Measurements from ENCODE around the gene LMLN.
"Not testable (repeated sequence)": the region's sequence is repeated elsewhere in the genome, so short reads cannot be mapped to it uniquely, and the experiment has no call there.

Gene LMLN

DNA sequence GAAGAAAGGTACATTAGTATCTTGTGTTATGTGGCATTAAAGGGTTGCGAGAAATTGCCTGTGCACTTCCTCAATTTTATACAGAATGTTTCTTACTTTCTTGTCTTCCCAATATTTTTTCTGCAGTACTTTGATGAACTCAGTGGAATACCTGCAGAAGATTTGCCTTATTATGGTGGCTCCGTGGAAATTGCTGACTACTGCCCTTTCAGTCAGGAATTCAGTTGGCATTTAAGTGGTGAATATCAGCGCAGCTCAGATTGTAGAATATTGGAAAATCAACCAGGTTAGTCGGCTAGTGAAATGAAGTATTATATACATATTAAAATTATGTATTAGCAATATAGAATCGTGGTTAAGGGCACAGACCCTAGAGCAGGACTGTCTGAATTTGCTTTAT lies 61.3 kb downstream of the LMLN start:
- FAIRE-seq, result no peak

DNA sequence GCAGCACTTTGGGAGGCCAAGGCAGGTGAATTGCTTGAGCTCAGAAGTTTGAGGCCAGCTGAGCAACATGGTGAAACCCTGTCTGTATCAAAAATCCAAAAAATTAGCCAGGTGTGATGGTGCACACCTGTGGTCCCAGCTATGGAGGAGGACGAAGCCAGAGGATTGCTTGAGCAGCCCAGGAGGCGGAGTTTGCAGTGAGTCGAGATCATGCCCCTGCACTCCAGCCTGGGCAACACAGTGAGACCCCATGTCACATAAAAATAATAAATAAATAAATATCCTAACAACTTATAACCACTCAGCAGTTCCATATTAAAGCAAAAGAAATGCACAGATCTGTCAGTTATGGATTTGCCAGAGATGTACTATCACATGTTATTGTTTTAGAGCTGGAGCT lies 62.6 kb downstream of the LMLN start:
- no peak for DNase-seq (ENCODE audit: extremely low spot score, insufficient read length, low read depth)
- no peak for FAIRE-seq

More for the DNA sequence above, 61.3 kb downstream of the LMLN start:
- no peak for DNase-seq (ENCODE audit: extremely low spot score, insufficient read length, low read depth)

DNA sequence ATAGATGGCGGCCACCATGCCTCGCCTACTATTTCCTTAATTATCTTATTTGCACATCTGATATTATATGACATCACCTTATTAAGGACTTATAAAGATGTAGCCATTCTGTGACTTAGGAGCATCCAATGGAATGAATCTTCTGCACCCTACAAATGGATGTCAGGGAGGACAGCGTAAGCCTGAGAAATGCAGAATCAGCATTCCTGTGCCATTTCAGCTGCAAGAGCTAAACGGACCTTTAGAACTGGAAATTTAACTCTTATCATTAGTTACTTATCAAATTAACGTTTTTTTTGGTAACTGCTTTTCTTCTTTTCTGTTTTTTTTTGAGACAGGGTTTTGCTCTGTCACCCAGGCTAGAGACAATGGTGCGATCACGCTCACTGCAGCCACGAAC lies 65.6 kb downstream of the LMLN start:
- no peak for FAIRE-seq
- DNase-seq (ENCODE audit: extremely low spot score, insufficient read length, low read depth), result no peak

DNA sequence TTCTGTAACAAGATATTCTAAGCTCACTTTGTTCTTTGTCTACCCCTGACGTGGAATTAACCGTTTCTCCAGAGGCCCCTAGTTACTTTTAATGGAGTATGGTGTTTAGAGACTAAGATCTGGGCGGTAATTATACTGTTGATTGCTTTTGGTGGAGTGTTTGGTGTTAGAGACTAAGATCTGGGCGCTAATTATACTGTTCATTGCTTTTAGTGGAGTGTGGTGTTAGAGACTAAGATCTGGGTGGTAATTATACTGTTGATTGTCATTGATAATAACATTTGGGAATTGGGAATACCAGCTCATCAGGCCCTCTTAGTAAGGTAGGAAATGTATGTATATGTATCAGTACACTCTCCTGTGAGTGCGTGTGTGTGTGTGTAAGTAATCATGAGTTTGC lies 66.6 kb downstream of the LMLN start:
- DNase-seq (ENCODE audit: extremely low spot score, insufficient read length, low read depth) (no peak), FAIRE-seq (no peak)

DNA sequence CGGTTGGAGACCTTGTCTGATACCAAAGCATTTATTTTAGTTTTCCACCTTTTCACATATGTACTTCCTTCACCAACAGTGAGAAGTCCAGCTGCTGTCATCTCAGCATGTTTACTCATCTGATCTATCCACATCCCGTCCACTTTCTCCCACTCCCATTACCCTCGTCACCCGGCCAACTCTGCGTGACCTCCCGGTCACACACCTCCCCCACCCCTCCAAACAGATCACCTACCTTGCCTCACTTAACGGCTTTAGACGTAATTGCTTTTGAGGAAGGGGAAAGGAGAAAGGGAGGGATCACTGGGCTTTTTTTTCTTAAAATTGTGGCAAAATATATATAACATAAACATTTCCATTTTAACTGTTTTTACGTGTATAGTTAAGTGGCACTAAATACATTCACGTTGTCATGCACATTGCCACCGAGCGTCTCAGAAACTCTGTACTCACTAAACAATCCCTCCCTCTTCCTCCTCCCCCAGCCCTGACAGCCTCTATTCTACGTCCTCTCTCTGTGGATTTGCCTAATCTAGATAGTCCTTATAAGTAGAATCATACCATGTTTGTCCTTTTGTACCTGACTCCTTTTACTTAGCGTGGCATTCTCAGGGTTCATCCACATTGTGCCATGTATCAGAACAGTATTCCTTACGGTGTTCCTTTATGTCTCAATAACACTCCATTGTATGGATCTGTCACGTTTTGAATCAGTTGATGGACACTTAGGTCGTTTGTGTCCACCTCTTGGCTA lies 67.2 kb downstream of the LMLN start:
- FAIRE-seq (no peak), DNase-seq (ENCODE audit: extremely low spot score, insufficient read length, low read depth) (no peak)

DNA sequence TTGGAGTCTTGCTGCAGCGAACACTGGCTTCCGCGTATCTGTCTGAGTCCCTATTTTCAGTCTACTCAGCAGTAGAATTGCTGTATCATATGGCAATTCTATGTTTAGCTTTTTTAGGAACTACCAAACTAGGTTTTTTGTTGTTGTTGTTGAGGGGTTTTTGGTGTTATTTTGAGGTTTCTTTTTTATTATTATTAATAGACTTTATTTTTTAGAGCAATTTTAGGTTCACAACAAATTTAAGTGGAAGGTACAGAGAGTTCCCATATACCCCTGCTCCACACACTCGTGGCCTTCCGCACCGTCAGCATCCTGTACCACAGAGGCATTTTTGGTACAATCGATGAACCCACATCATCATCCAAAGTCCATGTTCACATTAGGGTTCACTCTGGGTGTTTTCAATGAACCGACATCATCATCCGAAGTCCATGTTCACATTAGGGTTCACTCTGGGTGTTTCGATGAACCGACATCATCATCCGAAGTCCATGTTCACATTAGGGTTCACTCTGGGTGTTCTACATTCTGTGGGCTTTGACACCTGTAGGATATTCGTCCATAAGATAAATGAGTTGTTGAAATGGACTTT lies 67.9 kb downstream of the LMLN start:
- no peak for FAIRE-seq
- no peak for DNase-seq (ENCODE audit: extremely low spot score, insufficient read length, low read depth)

DNA sequence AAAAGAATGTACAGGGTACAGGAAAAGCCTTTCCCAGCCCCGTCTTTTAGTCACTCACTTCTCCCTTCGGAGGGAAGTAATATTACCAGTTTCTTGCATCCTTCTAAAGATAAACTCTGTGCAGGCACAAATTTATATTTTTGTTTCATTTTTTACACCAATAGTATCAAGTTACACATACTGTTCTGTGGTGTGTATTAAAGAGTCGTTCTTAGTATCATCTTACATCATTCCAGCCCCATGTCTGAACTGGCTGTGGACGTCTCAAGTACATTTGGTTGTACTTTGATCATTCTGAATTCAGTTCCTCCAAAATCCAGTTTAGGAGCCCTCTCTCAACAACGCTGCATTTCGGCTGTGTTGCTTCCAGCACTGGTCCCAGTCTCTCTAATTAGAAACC lies 68.7 kb downstream of the LMLN start:
- FAIRE-seq, result no peak
- no peak for DNase-seq (ENCODE audit: extremely low spot score, insufficient read length, low read depth)

DNA sequence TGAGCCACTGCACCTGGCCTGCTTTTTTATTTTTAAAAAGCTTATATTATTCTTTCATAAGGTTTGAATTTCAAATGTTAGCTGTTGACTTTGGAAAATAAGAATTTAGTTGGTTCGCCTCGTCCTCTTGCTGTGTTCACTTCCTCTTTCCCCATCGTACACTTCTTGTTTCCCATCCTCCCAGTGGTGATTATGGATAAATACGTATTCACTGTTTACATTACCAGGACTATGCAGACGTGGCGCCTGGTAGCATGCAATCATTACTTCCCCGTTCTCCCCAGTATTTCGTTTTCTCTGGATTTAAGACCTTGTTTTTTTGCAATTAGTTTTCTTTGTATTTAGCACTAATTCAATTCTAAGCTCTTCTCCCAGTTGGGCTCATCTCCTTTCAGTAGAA lies 70.1 kb downstream of the LMLN start:
- no peak for DNase-seq (ENCODE audit: extremely low spot score, insufficient read length, low read depth)
- no peak for FAIRE-seq

DNA sequence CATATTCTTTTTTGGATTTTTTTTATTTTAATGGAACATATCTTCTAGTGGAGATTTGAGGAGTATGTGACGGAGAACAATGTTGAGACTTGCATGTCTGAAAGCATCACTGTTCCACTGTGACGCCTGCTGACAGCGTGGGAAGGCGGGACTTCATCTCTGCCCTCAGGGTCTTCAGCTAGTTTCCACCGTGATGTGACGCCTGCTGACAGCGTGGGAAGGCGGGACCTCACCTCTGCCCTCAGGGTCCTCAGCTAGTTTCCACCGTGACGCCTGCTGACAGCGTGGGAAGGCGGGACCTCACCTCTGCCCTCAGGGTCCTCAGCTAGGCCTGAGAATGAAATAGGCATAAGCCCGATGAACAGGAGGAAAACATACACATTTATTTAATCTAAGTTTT lies 70.7 kb downstream of the LMLN start:
- DNase-seq (ENCODE audit: extremely low spot score, insufficient read length, low read depth), result no peak
- no peak for FAIRE-seq

DNA sequence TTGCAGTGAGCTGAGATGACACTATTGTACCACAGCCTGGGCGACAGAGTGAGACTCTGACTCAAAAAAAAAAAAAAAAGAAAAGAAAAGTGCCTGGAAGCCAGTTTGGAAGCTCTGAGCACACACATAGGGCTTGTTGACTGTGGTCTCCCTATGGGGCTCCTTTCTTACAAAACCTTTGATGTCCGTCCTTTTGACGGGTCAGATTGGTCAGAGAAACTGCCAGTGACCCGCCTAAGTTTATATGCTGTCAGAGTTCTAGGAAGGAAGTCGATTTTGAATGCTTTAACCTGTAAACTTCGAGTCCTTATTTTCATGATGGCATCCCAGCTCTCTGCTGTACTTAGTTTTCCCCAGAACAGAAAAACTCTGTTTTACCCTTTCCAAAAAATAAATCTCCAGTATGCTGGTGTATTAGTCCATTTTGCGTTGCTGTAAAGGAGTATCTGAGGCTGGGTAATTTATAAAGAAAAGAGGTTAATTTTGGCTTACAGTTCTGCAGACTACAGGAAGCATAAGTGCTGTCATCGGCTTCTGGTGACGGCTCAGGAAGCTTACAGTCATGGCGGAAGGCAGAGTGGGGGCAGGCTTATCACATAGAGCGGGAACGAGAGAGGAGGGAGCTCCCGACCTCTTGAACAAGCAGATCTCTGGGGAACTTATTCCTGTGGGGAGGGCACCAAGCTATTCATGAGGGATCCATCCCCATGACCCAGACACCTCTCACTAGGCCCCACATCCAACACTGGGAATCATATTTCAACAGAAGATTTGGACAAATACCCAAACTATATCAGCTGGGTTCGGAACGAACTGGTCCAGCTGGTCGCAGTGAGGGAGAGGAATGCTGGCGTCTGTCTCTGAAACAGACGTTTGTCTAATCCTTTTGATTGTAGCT lies 72.3 kb downstream of the LMLN start:
- no peak for FAIRE-seq
- no peak for DNase-seq (ENCODE audit: extremely low spot score, insufficient read length, low read depth)

DNA sequence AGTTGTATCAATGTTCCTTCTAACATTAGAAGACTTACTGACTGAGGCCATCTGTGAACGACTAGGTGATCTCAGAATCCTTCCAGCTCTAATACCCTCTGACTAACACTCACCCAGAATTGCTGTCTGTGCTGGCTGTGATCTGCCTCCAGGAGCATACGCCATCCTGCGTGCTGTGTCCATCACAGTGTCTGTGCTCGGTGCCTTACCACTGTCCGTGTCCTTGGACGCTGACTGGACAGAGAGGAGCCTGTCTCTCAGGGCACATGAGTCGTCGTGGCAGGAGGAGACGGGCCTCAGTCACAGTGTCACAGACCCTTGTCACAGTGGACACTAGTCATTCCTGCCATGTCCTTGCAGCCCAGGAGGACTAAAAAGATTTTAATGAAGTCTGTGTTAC lies 83.1 kb downstream of the LMLN start:
- FAIRE-seq (no peak), DNase-seq (ENCODE audit: extremely low spot score, insufficient read length, low read depth) (no peak)

DNA sequence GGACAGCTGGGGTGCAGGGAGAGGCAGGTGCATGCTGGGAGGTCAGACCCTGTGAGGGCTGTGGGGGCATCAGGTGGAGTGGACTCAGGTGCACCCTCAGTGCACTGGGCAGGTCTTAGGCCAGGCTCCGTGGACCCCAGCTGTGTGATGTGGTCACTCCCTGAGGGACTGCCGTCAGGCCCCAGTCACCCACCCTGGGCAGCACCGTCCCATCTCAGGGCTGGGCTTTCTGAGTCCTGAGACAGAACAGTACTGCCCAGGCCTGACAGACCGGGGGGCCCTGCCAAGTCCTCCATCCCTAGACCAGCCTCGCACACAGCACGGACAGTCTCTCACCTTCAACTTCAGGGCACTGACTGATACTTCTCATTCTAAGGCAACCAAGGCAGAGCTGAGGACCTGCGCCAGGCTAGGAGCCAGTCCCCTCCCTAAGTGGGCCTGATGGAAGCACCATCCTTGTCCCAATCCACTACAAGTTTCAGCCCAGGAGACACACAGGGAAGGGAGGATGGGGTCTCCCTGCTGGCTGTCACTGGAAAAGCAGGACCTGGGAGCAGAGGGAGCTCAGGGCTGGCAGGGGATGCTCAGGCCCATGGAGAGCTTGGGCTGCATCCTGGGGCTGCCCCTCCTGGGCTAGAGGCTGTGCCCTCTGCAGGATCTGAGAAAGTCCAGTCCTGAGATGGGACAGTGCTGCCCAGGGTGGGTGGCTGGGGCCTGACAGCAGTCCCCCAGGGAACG lies 86.3 kb downstream of the LMLN start:
- FAIRE-seq (no peak), DNase-seq (ENCODE audit: extremely low spot score, insufficient read length, low read depth) (no peak)

DNA sequence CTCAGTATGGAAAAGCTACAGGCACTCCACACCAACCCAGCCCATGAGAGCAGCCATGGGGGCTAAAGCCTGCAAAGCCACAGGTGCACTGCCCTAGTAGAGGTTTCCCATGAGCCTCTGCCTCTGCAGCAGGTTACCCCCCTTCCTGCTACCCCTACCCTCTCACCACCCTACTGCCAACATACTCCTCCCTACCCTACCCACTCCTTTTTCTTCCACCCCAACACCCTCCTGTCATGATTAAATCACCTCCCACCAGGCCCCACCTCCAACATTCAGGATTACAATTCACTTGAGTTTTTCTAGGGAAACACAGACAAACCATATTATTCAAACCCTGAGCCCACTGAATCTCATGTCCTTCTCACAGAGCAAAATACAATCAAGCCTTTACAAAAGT lies 88.4 kb downstream of the LMLN start:
- DNase-seq (ENCODE audit: extremely low spot score, insufficient read length, low read depth), result no peak
- FAIRE-seq, result no peak

DNA sequence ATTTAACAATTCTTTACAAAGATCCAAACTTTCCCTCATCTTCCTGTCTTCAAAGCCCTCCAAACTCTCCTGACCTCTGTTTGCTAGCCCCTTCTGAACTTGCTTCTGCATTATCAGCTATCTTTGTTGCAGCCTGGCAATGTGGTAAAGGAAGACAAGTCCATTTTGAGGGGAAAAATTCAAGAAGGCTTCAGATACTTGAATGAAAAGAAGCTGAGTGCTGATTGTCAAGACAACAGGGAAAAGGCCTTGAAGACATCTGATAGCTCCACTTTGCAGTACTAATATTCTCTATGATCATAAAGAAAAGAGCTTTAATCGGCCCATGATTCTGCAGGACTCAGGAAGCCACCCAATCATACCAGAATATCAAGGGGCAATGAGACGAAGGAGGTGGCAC lies 91.8 kb downstream of the LMLN start:
- FAIRE-seq, result no peak
- DNase-seq (ENCODE audit: extremely low spot score, insufficient read length, low read depth), result no peak

DNA sequence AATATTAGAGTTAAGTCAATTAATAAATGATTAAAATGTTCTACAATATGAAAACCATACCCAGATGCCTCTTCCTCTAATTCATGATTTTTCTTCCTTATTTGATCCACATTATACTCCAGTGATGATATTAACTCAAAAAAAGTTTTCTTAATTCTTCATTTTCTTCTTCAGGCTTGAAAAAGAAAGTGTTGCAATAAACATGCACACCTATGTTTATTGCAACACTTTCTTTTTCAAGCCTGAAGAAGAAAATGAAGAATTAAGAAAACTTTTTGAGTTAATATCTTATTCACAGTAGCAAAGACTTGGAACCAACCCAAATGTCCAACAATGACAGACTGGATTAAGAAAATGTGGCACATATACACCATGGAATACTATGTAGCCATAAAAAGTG lies 93.4 kb downstream of the LMLN start:
- DNase-seq (ENCODE audit: extremely low spot score, insufficient read length, low read depth); FAIRE-seq: not testable (repeated sequence)

DNA sequence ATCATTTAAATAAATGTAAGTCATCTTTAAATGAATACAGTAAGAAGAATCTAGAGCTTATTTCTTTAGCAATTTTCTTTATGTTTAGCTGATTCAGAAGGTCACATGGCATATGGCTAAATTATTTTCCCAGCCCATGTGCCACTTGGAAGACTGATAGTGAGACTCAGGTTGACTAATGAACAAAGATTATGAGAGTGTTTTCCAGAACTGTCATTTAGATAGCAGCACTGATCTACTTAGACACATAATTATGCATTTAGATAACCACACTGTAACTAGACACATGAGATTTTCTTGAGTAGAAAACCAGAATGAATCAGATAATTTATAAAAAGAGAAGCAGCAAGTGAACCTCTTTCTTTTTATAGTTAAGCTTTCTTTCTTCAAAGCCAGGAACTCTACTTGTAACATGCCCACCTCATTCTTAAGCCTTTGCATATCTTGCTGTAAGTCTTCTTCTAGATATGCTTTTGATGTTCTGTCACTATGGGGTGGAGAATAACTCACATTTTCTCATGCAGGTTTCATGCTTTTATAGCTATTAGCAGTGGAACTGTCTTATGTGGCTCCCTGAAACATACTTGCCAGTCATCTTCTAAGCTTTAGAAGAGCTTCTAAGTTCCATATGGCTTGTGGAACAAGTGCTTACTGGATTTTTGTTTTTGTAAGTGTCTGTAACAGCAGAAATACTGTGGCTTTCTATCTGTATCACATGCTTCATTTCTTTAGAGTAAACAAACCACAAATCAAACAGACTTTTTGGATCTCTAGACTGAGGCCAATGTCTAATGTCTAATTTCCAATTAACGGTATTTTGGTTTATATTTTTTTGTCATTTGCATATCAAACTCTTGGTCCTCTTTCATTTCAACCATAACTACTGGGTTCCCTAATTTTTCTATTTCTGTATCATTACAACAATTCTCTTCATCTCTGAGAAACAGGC lies 101.4 kb downstream of the LMLN start:
- DNase-seq (ENCODE audit: extremely low spot score, insufficient read length, low read depth) (no peak), FAIRE-seq (no peak)

DNA sequence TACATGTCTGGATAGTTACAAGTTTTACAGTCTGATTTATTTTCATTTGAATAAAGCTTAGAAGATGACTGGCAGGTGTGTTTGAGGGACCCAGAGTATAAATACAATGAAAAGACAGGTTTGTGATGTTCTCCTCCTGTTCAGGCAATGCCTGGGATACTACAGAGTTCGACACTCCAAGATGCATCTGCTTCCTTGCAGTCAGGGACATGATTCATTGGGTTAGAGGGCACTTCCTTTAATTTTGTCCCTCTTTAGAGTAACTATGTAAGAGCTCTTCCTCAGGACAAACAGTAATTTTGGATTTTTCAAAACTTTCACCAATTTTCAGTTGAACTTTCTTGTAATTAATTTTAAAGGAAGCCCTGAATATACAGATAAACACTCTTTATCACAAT lies 102.0 kb downstream of the LMLN start:
- FAIRE-seq (no peak), DNase-seq (ENCODE audit: extremely low spot score, insufficient read length, low read depth) (no peak)

DNA sequence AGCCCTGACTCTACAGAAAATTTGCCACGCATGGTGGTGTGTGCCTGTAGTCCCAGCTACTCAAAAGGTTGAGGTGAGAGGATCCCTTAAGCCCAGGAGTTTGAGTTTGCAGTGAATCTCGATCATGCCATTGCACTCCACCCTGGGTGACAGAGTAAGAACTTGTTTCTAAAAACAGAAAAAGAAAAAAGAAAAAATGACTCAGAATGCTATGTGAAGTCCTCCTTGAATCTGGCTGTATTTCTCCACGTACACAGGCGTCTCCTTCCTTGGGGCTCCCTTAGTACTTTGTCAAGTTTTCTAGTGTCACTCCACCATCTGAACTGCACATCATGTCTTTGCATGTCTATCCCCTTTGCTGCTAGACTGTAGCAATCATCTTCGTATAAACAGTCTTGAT lies 104.4 kb downstream of the LMLN start:
- FAIRE-seq (no peak), DNase-seq (ENCODE audit: extremely low spot score, insufficient read length, low read depth) (no peak)

DNA sequence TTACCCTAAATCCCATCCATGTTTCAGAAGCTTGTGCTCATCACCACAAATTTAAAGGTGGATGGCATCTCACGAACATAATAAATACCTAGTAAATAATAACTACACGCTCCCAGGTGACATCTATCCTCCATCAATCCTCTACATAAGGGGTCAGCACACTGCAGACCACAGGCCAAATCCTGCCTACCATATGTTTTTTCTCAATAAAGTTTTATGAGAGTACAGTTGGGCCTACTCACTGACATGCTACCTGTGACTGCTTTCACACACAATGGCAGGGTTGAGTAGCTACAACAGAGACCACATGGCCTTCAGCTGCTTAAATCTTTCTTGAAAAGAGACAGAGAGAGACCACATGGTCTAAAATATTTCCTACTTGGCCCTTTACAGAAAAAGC lies 105.9 kb downstream of the LMLN start:
- DNase-seq (ENCODE audit: extremely low spot score, insufficient read length, low read depth) (no peak), FAIRE-seq (no peak)
